Muscle layer of duodenum (tissue), 2 donors: ENCODE data around the gene NR2C2.

Experiments used
- H3K27ac ChIP-seq: one replicate; pipeline ENCODE4 v1.7.0; 2013; ENCODE audit warnings: mild to moderate bottlenecking, low read length
- H3K27me3 ChIP-seq: one replicate; pipeline ENCODE4 v1.7.0; 2013; ENCODE audit warnings: low read depth, mild to moderate bottlenecking, control low read depth, low read length
- H3K36me3 ChIP-seq, 2 donors: one replicate each; pipeline ENCODE4 v1.7.0; 2013; ENCODE audit warnings: low read length in 2 of 2, control low read depth in 1 of 2, mild to moderate bottlenecking in 1 of 2; ENCODE audit not compliant: insufficient read depth in 2 of 2, control insufficient read depth in 1 of 2
- H3K4me1 ChIP-seq, 2 donors: one replicate each; pipeline ENCODE4 v1.7.0; 2013; ENCODE audit warnings: low read length in 2 of 2, mild to moderate bottlenecking in 2 of 2, control low read depth in 1 of 2, moderate library complexity in 1 of 2; ENCODE audit not compliant: insufficient read depth in 2 of 2, control insufficient read depth in 1 of 2
- H3K4me3 ChIP-seq, 2 donors: one replicate each; pipeline ENCODE4 v1.7.0; 2013; ENCODE audit warnings: low read length in 2 of 2, low read depth in 1 of 2, mild to moderate bottlenecking in 1 of 2
- H3K9me3 ChIP-seq, 2 donors: one replicate each; pipeline ENCODE4 v1.7.0; 2013; ENCODE audit warnings: low read length in 2 of 2, control low read depth in 1 of 2, mild to moderate bottlenecking in 1 of 2; ENCODE audit not compliant: control insufficient read depth in 1 of 2
- donor health status: healthy.

The NR2C2 gene

GRCh38 chr3:15069441-15069840 is 122.1 kb downstream of the NR2C2 start:
- no peaks in the 10 kb centered on the region for H3K27me3 ChIP-seq
- H3K27ac ChIP-seq: no peak overlapping the region
- no peaks in the 10 kb centered on the region for H3K4me1 ChIP-seq
- peaks cover 22 to 43% of the 10 kb centered on the region in 2 donors for H3K36me3 ChIP-seq
- H3K4me3 ChIP-seq: no peak overlapping the region
- H3K9me3 ChIP-seq: no peaks in the 10 kb centered on the region

- Histone ChIP-seq H3K27me3 (no peaks in the 10 kb centered on the region), H3K36me3 (peaks cover 42 to 66% of the 10 kb centered on the region in 2 donors)
These were observed 124.3 kb downstream of the NR2C2 start for GRCh38 chr3:15071699-15072098.

GRCh38 chr3:15074500-15074899 is 127.1 kb downstream of the NR2C2 start:
- Histone ChIP-seq H3K9me3 (no peaks in the 10 kb centered on the region), H3K4me1 (no peaks in the 10 kb centered on the region), H3K4me3 (no peak overlapping the region), H3K36me3 (peaks cover 63 to 86% of the 10 kb centered on the region in 2 donors), H3K27ac (no peak overlapping the region), H3K27me3 (no peaks in the 10 kb centered on the region)

More at GRCh38 chr3:15071699-15072098, 124.3 kb downstream of the NR2C2 start:
- Histone ChIP-seq H3K27ac (no peak overlapping the region), H3K9me3 (no peaks in the 10 kb centered on the region), H3K4me1 (no peaks in the 10 kb centered on the region), H3K4me3 (no peak overlapping the region)

- no peaks in the 10 kb centered on the region for H3K9me3 ChIP-seq
- H3K27me3 ChIP-seq: no peaks in the 10 kb centered on the region
- no peaks in the 10 kb centered on the region for H3K4me1 ChIP-seq
- H3K36me3 ChIP-seq: peaks cover 82 to 97% of the 10 kb centered on the region in 2 donors
- no peak overlapping the region for H3K27ac ChIP-seq
- no peak overlapping the region for H3K4me3 ChIP-seq
These were observed 131.7 kb downstream of the NR2C2 start for GRCh38 chr3:15079091-15079490.

- no peak overlapping the region for H3K27ac ChIP-seq
- no peaks in the 10 kb centered on the region for H3K9me3 ChIP-seq
- no peaks in the 10 kb centered on the region for H3K4me1 ChIP-seq
- H3K36me3 ChIP-seq: peaks cover 70 to 95% of the 10 kb centered on the region in 2 donors
- H3K4me3 ChIP-seq: no peak overlapping the region
- no peaks in the 10 kb centered on the region for H3K27me3 ChIP-seq
These were observed 134.7 kb downstream of the NR2C2 start for GRCh38 chr3:15081960-15082664.

GRCh38 chr3:15083252-15083651 is 135.9 kb downstream of the NR2C2 start:
- Histone ChIP-seq H3K27ac (no peak overlapping the region), H3K4me1 (no peaks in the 10 kb centered on the region), H3K4me3 (no peak overlapping the region), H3K27me3 (no peaks in the 10 kb centered on the region), H3K36me3 (peaks cover 58 to 93% of the 10 kb centered on the region in 2 donors), H3K9me3 (no peaks in the 10 kb centered on the region)

GRCh38 chr3:15086263-15086662 is 138.9 kb downstream of the NR2C2 start:
- Histone ChIP-seq H3K36me3 (peaks cover 48 to 83% of the 10 kb centered on the region in 2 donors), H3K27me3 (no peaks in the 10 kb centered on the region), H3K9me3 (no peaks in the 10 kb centered on the region), H3K4me1 (no peaks in the 10 kb centered on the region), H3K27ac (no peak overlapping the region), H3K4me3 (no peak overlapping the region)

GRCh38 chr3:15086699-15087098 is 139.3 kb downstream of the NR2C2 start:
- Histone ChIP-seq H3K36me3 (peaks cover 43 to 83% of the 10 kb centered on the region in 2 donors), H3K4me3 (no peak overlapping the region), H3K27ac (no peak overlapping the region), H3K27me3 (no peaks in the 10 kb centered on the region), H3K4me1 (no peaks in the 10 kb centered on the region), H3K9me3 (no peaks in the 10 kb centered on the region)

- Histone ChIP-seq H3K27ac (no peak overlapping the region), H3K36me3 (peaks cover 24 to 70% of the 10 kb centered on the region in 2 donors), H3K4me3 (no peak overlapping the region), H3K9me3 (no peaks in the 10 kb centered on the region), H3K4me1 (no peaks in the 10 kb centered on the region), H3K27me3 (no peaks in the 10 kb centered on the region)
These were observed 141.8 kb downstream of the NR2C2 start for GRCh38 chr3:15089201-15089600.

GRCh38 chr3:15091575-15091974 is 144.2 kb downstream of the NR2C2 start:
- no peaks in the 10 kb centered on the region for H3K9me3 ChIP-seq
- H3K4me3 ChIP-seq: no peak overlapping the region
- H3K27ac ChIP-seq: no peak overlapping the region
- no peaks in the 10 kb centered on the region for H3K27me3 ChIP-seq
- no peaks in the 10 kb centered on the region for H3K4me1 ChIP-seq
- H3K36me3 ChIP-seq: peaks cover 22 to 72% of the 10 kb centered on the region in 2 donors

- H3K27me3 ChIP-seq: no peaks in the 10 kb centered on the region
- peaks cover 22 to 61% of the 10 kb centered on the region in 2 donors for H3K36me3 ChIP-seq
- no peak overlapping the region for H3K27ac ChIP-seq
- H3K4me1 ChIP-seq: peaks cover 3 to 7% of the 10 kb centered on the region in 2 donors
- H3K4me3 ChIP-seq: no peak overlapping the region
- no peaks in the 10 kb centered on the region for H3K9me3 ChIP-seq
These were observed 145.3 kb downstream of the NR2C2 start for GRCh38 chr3:15092686-15093085.
